GM12873 (cell line): Measurements from ENCODE around the gene UNCX.

Experiments used
- TF ChIP-seq, protein P1 (sequence below): IDR thresholded peaks from 2 replicates; pipeline ENCODE4 v1.5.1; 2012; ENCODE audit warnings: low read depth, mild to moderate bottlenecking, moderate library complexity, low read length, control low read depth; ENCODE audit not compliant: insufficient read depth; ENCODE audit errors: missing control alignments

The UNCX gene

GRCh38 chr7:1223196-1223981, 9.3 kb upstream of the UNCX start:
- TF ChIP-seq, protein P1, sequence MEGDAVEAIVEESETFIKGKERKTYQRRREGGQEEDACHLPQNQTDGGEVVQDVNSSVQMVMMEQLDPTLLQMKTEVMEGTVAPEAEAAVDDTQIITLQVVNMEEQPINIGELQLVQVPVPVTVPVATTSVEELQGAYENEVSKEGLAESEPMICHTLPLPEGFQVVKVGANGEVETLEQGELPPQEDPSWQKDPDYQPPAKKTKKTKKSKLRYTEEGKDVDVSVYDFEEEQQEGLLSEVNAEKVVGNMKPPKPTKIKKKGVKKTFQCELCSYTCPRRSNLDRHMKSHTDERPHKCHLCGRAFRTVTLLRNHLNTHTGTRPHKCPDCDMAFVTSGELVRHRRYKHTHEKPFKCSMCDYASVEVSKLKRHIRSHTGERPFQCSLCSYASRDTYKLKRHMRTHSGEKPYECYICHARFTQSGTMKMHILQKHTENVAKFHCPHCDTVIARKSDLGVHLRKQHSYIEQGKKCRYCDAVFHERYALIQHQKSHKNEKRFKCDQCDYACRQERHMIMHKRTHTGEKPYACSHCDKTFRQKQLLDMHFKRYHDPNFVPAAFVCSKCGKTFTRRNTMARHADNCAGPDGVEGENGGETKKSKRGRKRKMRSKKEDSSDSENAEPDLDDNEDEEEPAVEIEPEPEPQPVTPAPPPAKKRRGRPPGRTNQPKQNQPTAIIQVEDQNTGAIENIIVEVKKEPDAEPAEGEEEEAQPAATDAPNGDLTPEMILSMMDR, result peak; percentile 24

DNA sequence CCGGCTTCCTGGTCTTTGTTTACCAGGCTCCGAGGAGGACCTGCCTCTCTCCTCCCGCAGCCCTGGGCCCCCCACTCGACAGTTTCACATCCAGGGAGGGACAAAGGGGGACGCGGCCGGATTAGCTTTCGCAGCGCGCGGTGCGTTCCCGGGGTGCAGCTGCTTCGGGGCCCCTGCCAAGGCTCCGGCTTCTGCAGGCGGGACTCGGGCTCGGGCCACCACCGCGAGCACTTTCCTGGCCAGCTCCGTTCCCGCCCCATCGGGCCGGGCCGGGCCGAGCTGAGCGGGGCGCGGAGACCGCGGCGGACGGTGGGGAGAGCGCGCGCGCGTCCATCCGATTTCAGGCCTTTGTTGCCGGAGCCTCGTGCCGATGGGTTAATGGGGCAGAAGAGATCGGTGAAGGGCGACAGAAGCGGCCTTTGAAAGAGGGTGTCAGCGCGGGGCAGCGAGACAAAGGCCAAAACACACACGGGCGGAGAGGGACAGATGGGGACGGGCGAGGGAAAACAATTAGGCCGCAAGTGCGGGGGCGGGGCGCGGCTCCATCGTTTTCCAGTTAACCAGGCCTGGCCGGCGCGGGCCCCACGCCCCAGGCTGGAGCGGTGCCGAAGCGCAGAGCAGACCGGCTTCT, 8.5 kb upstream of the UNCX start:
- TF ChIP-seq, protein P1, result no peak

- TF ChIP-seq, protein P1, result no peak
Measured at GRCh38 chr7:1225030-1225429, 7.6 kb upstream of the UNCX start.

GRCh38 chr7:1225441-1226185, 7.1 kb upstream of the UNCX start:
- TF ChIP-seq, protein P1, result peak; percentile 58

GRCh38 chr7:1226186-1226901, 6.3 kb upstream of the UNCX start:
- TF ChIP-seq, protein P1, result no peak

DNA sequence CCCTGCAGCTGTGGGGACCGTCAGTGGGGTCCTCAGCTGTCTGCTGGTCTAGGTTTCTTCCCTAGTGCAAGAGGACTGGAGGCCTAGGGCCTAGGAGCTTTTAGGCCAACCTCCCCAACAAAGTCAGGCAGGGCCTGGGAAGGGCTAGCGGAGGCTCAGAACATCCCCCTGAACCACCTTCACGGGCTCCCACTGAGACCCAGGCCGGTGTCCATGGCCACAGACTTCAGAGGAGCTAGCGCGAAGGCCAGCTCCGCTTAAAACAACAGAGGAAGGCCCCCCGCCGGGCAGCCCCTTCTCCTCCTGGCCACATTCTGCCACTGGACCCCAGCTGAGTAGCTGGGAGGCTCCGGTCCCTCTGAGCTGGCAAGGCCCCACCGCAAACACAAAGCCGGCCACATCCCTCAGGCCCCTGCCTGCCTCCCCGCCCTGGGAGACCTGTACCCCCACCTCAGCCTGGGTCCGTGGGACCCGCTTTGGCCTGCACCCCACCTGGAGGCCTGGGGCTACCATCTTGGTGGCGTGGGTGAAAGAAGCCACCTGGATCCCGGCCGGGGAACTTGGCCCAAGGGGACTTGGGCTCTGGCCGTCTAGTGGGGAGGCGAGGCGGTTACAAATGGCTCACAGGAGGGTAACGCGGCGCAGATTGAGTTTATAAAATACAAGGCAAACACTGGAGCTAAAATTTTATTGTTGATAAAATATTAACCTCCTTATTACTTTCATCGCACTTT, 5.4 kb upstream of the UNCX start:
- TF ChIP-seq, protein P1, result no peak
